CD4-positive, alpha-beta T cell (primary cell): ENCODE data around the gene NDRG4. TPM values are rescaled to one million over a fixed set of nuclear protein-coding genes. Genes with fewer than 3 reads are reported as not detected.
A peak's percentile ranks its signal among the peaks of the same experiment; 100 is the strongest.

Source experiments
- ATAC-seq: fragments of 200-7000 bp; cut with Tn5 transposase; one replicate; pipeline ENCODE4 v1.10.0; 2022; ENCODE audit warnings: mild to moderate bottlenecking; ENCODE audit not compliant: poor library complexity
- CTCF ChIA-PET: fragments of 350-600 bp; sonication (Branson Sonifier 250); formaldehyde crosslinking; loops from one replicate; lab custom pipeline; 2021; ENCODE audit warnings: antibody characterized with exemption, inconsistent platforms; lab: Charles Lee
- POLR2A ChIA-PET: fragments of 350-600 bp; sonication (Branson Sonifier 250); formaldehyde crosslinking; loops from one replicate; lab custom pipeline; 2021; ENCODE audit warnings: antibody characterized with exemption, inconsistent platforms; lab: Charles Lee
- DNase-seq, 14 experiments: peaks; one replicate each; pipeline ENCODE4 v3.0.0-alpha.2; 2013 to 2020; ENCODE audit warnings: mixed read lengths in 2 of 14
- H3K27ac ChIP-seq, 2 donors: one replicate each; pipeline versions ENCODE4 v1.5.1 to v1.7.0; 2013; ENCODE audit warnings: low read length in 2 of 2, low read depth in 1 of 2, mild to moderate bottlenecking in 1 of 2
- H3K27me3 ChIP-seq, 2 experiments: 1 replicate in 1 of 2; 2 replicates in 1 of 2; pipeline versions ENCODE4 v1.6.1 to v1.7.0; 2013; ENCODE audit warnings: low read length in 2 of 2, control low read depth in 1 of 2, mild to moderate bottlenecking in 1 of 2, moderate library complexity in 1 of 2; ENCODE audit not compliant: insufficient read depth in 2 of 2, control insufficient read depth in 1 of 2
- H3K36me3 ChIP-seq: one replicate; pipeline ENCODE4 v1.6.1; 2013; ENCODE audit warnings: low read length, control low read depth; ENCODE audit not compliant: insufficient read depth
- H3K4me1 ChIP-seq: one replicate; pipeline ENCODE4 v1.6.1; 2013; ENCODE audit warnings: low read length, control low read depth; ENCODE audit not compliant: insufficient read depth
- H3K4me3 ChIP-seq: one replicate; pipeline ENCODE4 v1.5.1; 2013; ENCODE audit warnings: mild to moderate bottlenecking, low read length, moderate library complexity
- H3K9me3 ChIP-seq, 2 experiments: 1 replicate in 1 of 2; 2 replicates in 1 of 2; pipeline versions ENCODE4 v1.6.1 to v1.7.0; 2013; ENCODE audit warnings: low read length in 2 of 2, mild to moderate bottlenecking in 2 of 2, control low read depth in 1 of 2, moderate library complexity in 1 of 2; ENCODE audit not compliant: control insufficient read depth in 1 of 2, insufficient read depth in 1 of 2
- H3K27ac Mint-ChIP-seq: one replicate; pipeline ENCODE4 v1.8.0; 2020; ENCODE audit warnings: mixed read lengths
- H3K27me3 Mint-ChIP-seq: one replicate; pipeline ENCODE4 v1.8.0; 2021; ENCODE audit warnings: mixed read lengths
- H3K36me3 Mint-ChIP-seq: one replicate; pipeline ENCODE4 v1.8.0; 2021; ENCODE audit warnings: low read depth, mixed read lengths
- H3K4me1 Mint-ChIP-seq: one replicate; pipeline ENCODE4 v1.8.0; 2021; ENCODE audit warnings: low read depth, mixed read lengths
- H3K4me3 Mint-ChIP-seq: one replicate; pipeline ENCODE4 v1.8.0; 2020; ENCODE audit warnings: mild to moderate bottlenecking, mixed read lengths
- H3K9me3 Mint-ChIP-seq: one replicate; pipeline ENCODE4 v1.8.0; 2020; ENCODE audit warnings: mixed read lengths
- CTCF ChIP-seq: fragments of 200-600 bp; IDR thresholded peaks from one replicate; pipeline ENCODE4 v1.8.0; 2022; ENCODE audit warnings: antibody characterized with exemption, mild to moderate bottlenecking
- intact Hi-C, 2 experiments: fragments of 100-400 bp; cut with DNase I in 1 of 2; cut with micrococcal nuclease in 1 of 2; formaldehyde crosslinking; loops; one replicate each; pipeline versions ENCODE4 v1.15.1 to v1.9.0; 2023 to 2025; cut with DNase I, micrococcal nuclease
- total RNA-seq, 174 experiments: library from RNA in 2 of 174; stranded (reverse) in 2 of 174; gene quantifications; one replicate each; pipeline ENCODE4 v1.2.3 and lab custom pipeline; 2021 to 2026

The NDRG4 gene
- total RNA-seq, 2 experiments from 2014 or later = 2.8 to 3.2 TPM

GRCh38 chr16:58503863-58504688, 4.1 kb downstream of the NDRG4 start:
- no peak for TF ChIP-seq CTCF
- DNase-seq = peak in 1 of 14 experiments; percentile 32
- Mint-ChIP-seq H3K4me1 (peaks cover 9% of the 10 kb centered on the region), H3K27ac (no peak overlapping the region), H3K9me3 (no peaks in the 10 kb centered on the region), H3K27me3 (peaks cover 9% of the 10 kb centered on the region), H3K4me3 (no peak overlapping the region), H3K36me3 (no peaks in the 10 kb centered on the region)
- no peak for ATAC-seq
- intact Hi-C loops = no loop called here
- Histone ChIP-seq H3K9me3 (peaks cover 0 to 10% of the 10 kb centered on the region in 2 experiments), H3K4me1 (peaks cover 25% of the 10 kb centered on the region), H3K27me3 (peaks cover 0 to 8% of the 10 kb centered on the region in 2 experiments), H3K4me3 (no peak overlapping the region), H3K27ac (no peak overlapping the region), H3K36me3 (no peaks in the 10 kb centered on the region)
- CTCF ChIA-PET = no interaction called here
- POLR2A ChIA-PET = no interaction called here

- Histone ChIP-seq H3K27me3 (no peaks in the 10 kb centered on the region), H3K27ac (no peak overlapping the region), H3K36me3 (no peaks in the 10 kb centered on the region), H3K4me1 (peaks cover 8% of the 10 kb centered on the region), H3K4me3 (no peak overlapping the region), H3K9me3 (peaks cover 0 to 5% of the 10 kb centered on the region in 2 experiments)
- no peak overlapping the region for H3K4me3 Mint-ChIP-seq
- no peaks in the 10 kb centered on the region for H3K9me3 Mint-ChIP-seq
- intact Hi-C loops = no loop called here
- peaks cover 2% of the 10 kb centered on the region for H3K4me1 Mint-ChIP-seq
- CTCF ChIA-PET = no interaction called here
- H3K36me3 Mint-ChIP-seq = no peaks in the 10 kb centered on the region
- no peak for TF ChIP-seq CTCF
- no peak overlapping the region for H3K27ac Mint-ChIP-seq
- peaks cover 5% of the 10 kb centered on the region for H3K27me3 Mint-ChIP-seq
- POLR2A ChIA-PET = no interaction called here
- ATAC-seq (no peak), DNase-seq (peak in 1 of 14 experiments; percentile 27)
Observed at GRCh38 chr16:58506241-58507194, 6.6 kb downstream of the NDRG4 start.

- Mint-ChIP-seq H3K4me3 (no peak overlapping the region), H3K27ac (no peak overlapping the region), H3K9me3 (no peaks in the 10 kb centered on the region), H3K36me3 (no peaks in the 10 kb centered on the region), H3K4me1 (peaks cover 6% of the 10 kb centered on the region), H3K27me3 (peaks cover 4% of the 10 kb centered on the region)
- no peak for TF ChIP-seq CTCF
- no peak overlapping the region for H3K27ac ChIP-seq
- DNase-seq (peak in 2 of 14 experiments; percentile 13 to 26), ATAC-seq (no peak)
- intact Hi-C loops = no loop called here
- H3K36me3 ChIP-seq = no peaks in the 10 kb centered on the region
- H3K27me3 ChIP-seq = no peaks in the 10 kb centered on the region
- peaks cover 6% of the 10 kb centered on the region for H3K4me1 ChIP-seq
- H3K9me3 ChIP-seq = no peaks in the 10 kb centered on the region
- H3K4me3 ChIP-seq = no peak overlapping the region
- ChIA-PET POLR2A (no interaction called here), CTCF (no interaction called here)
Observed at GRCh38 chr16:58507195-58507962, 7.4 kb downstream of the NDRG4 start.
